Measurements from ENCODE around the gene PDE11A.

The PDE11A gene

GRCh38 chr2:177921726-177922125, 150.9 kb downstream of the PDE11A start:
- DNase-seq (ENCODE audit: low spot score) = no peak

GRCh38 chr2:177917169-177917568, 155.4 kb downstream of the PDE11A start:
- DNase-seq (ENCODE audit: low spot score) = no peak

- DNase-seq (ENCODE audit: low spot score) = no peak
These were observed 156.2 kb downstream of the PDE11A start for GRCh38 chr2:177916342-177916741.

- no peak for DNase-seq (ENCODE audit: low spot score)
These were observed 158.3 kb downstream of the PDE11A start for GRCh38 chr2:177914247-177914646.

GRCh38 chr2:177909962-177910361, 162.6 kb downstream of the PDE11A start:
- no peak for DNase-seq (ENCODE audit: low spot score)

GRCh38 chr2:177908824-177909223, 163.8 kb downstream of the PDE11A start:
- no peak for DNase-seq (ENCODE audit: low spot score)

- DNase-seq (ENCODE audit: low spot score) = no peak
These were observed 164.4 kb downstream of the PDE11A start for GRCh38 chr2:177908182-177908581.

- DNase-seq (ENCODE audit: low spot score) = peak; percentile 78
These were observed 166.4 kb downstream of the PDE11A start for GRCh38 chr2:177906041-177906718.

- no peak for DNase-seq (ENCODE audit: low spot score)
These were observed 166.9 kb downstream of the PDE11A start for GRCh38 chr2:177905640-177906039.

GRCh38 chr2:177902395-177903163, 170.0 kb downstream of the PDE11A start:
- no peak for DNase-seq (ENCODE audit: low spot score)

- no peak for DNase-seq (ENCODE audit: low spot score)
These were observed 172.5 kb downstream of the PDE11A start for GRCh38 chr2:177900082-177900481.

- no peak for DNase-seq (ENCODE audit: low spot score)
These were observed 175.3 kb downstream of the PDE11A start for GRCh38 chr2:177897278-177897677.

- DNase-seq (ENCODE audit: low spot score) = no peak
These were observed 176.0 kb downstream of the PDE11A start for GRCh38 chr2:177896587-177896986.

GRCh38 chr2:177894546-177894945, 178.0 kb downstream of the PDE11A start:
- DNase-seq (ENCODE audit: low spot score) = no peak

- DNase-seq (ENCODE audit: low spot score) = no peak
These were observed 178.7 kb downstream of the PDE11A start for GRCh38 chr2:177893880-177894279.

GRCh38 chr2:177891533-177891932, 181.0 kb downstream of the PDE11A start:
- DNase-seq (ENCODE audit: low spot score) = no peak

- no peak for DNase-seq (ENCODE audit: low spot score)
These were observed 182.6 kb downstream of the PDE11A start for GRCh38 chr2:177889818-177890460.

GRCh38 chr2:177888581-177888980, 184.0 kb downstream of the PDE11A start:
- no peak for DNase-seq (ENCODE audit: low spot score)

GRCh38 chr2:177887722-177888121, 184.9 kb downstream of the PDE11A start:
- no peak for DNase-seq (ENCODE audit: low spot score)

- no peak for DNase-seq (ENCODE audit: low spot score)
These were observed 185.8 kb downstream of the PDE11A start for GRCh38 chr2:177886824-177887223.

GRCh38 chr2:177885828-177886466, 186.6 kb downstream of the PDE11A start:
- DNase-seq (ENCODE audit: low spot score) = no peak

- DNase-seq (ENCODE audit: low spot score) = no peak
These were observed 189.4 kb downstream of the PDE11A start for GRCh38 chr2:177883177-177883576.

GRCh38 chr2:177882501-177882900, 190.1 kb downstream of the PDE11A start:
- no peak for DNase-seq (ENCODE audit: low spot score)

Data from NAMALWA (cell line).